Measurements from ENCODE around the gene FBN1. TPM values are rescaled to one million over a fixed set of nuclear protein-coding genes. Genes with fewer than 3 reads are reported as not detected.

Gene FBN1
- total and polyA plus RNA-seq, 7 donors = 1.2 to 173 (median 57.0) TPM

- Histone ChIP-seq H3K4me3 (no peak overlapping the region), H3K9me3 (no peaks in the 10 kb centered on the region), H3K27me3 (no peaks in the 10 kb centered on the region), H3K27ac (no peak overlapping the region), H3K36me3 (peaks cover 0 to 36% (median 1%) of the 10 kb centered on the region in 4 donors), H3K4me1 (no peaks in the 10 kb centered on the region)
- DNase-seq = no peak
- WGBS, 2 donors = 68 to 84% methylated on average over 15 of the region's 15 CpGs
- TF ChIP-seq POLR2A (IDR thresholded peaks at IDR 0.05) (no peak), POLR2AphosphoS5 (IDR thresholded peaks at IDR 0.05) (no peak), EP300 (IDR thresholded peaks at IDR 0.05) (no peak)
- TF ChIP-seq, protein P1, sequence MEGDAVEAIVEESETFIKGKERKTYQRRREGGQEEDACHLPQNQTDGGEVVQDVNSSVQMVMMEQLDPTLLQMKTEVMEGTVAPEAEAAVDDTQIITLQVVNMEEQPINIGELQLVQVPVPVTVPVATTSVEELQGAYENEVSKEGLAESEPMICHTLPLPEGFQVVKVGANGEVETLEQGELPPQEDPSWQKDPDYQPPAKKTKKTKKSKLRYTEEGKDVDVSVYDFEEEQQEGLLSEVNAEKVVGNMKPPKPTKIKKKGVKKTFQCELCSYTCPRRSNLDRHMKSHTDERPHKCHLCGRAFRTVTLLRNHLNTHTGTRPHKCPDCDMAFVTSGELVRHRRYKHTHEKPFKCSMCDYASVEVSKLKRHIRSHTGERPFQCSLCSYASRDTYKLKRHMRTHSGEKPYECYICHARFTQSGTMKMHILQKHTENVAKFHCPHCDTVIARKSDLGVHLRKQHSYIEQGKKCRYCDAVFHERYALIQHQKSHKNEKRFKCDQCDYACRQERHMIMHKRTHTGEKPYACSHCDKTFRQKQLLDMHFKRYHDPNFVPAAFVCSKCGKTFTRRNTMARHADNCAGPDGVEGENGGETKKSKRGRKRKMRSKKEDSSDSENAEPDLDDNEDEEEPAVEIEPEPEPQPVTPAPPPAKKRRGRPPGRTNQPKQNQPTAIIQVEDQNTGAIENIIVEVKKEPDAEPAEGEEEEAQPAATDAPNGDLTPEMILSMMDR (IDR thresholded peaks at IDR 0.05) = no peak
- intact Hi-C loops (cut with DNase I) = no loop called here
Measured at GRCh38 chr15:48520376-48521155, 124.9 kb downstream of the FBN1 start.

GRCh38 chr15:48516121-48516520, 129.4 kb downstream of the FBN1 start:
- intact Hi-C loops (cut with DNase I) = no loop called here
- no peaks in the 10 kb centered on the region for H3K27me3 ChIP-seq
- H3K36me3 ChIP-seq = peaks cover 0 to 48% (median 0%) of the 10 kb centered on the region in 4 donors
- no peak for TF ChIP-seq POLR2AphosphoS5 (IDR thresholded peaks at IDR 0.05)
- TF ChIP-seq, protein P1 (IDR thresholded peaks at IDR 0.05) = no peak
- no peak for TF ChIP-seq EP300 (IDR thresholded peaks at IDR 0.05)
- TF ChIP-seq POLR2A (IDR thresholded peaks at IDR 0.05) = no peak
- no peaks in the 10 kb centered on the region for H3K9me3 ChIP-seq
- H3K4me1 ChIP-seq = no peaks in the 10 kb centered on the region
- 91 to 94% methylated on average over 3 of the region's 3 CpGs for WGBS, 2 donors
- H3K27ac ChIP-seq = no peak overlapping the region
- DNase-seq = no peak
- no peak overlapping the region for H3K4me3 ChIP-seq

DNA sequence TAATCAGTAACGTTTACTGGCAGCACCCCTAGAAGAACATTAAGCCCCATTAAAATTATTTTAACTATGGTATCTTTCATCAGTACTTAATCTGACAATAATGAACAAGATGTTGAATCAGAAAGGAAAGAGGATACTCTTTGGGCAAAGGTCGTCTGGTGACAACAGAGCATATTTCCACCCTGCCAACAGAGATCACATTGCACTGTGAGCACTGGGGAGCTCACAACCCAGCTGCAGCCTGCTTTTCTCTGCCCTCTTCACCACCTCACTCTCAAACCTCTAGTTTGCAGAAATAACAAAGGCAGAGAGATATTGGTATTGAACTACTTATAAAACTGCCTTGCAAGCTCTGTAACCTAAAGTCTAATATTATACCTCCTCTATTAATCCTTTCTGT, 130.0 kb downstream of the FBN1 start:
- Histone ChIP-seq H3K4me3 (no peak overlapping the region), H3K27ac (no peak overlapping the region), H3K36me3 (peaks cover 0 to 46% (median 0%) of the 10 kb centered on the region in 4 donors), H3K4me1 (no peaks in the 10 kb centered on the region), H3K27me3 (no peaks in the 10 kb centered on the region), H3K9me3 (no peaks in the 10 kb centered on the region)
- intact Hi-C loops (cut with DNase I) = no loop called here
- DNase-seq = no peak
- no peak for TF ChIP-seq POLR2A (IDR thresholded peaks at IDR 0.05)
- TF ChIP-seq, protein P1 (IDR thresholded peaks at IDR 0.05) = no peak
- TF ChIP-seq EP300 (IDR thresholded peaks at IDR 0.05) = no peak
- TF ChIP-seq POLR2AphosphoS5 (IDR thresholded peaks at IDR 0.05) = no peak
- 68 to 80% methylated on average over 2 of the region's 2 CpGs for WGBS, 2 donors

DNA sequence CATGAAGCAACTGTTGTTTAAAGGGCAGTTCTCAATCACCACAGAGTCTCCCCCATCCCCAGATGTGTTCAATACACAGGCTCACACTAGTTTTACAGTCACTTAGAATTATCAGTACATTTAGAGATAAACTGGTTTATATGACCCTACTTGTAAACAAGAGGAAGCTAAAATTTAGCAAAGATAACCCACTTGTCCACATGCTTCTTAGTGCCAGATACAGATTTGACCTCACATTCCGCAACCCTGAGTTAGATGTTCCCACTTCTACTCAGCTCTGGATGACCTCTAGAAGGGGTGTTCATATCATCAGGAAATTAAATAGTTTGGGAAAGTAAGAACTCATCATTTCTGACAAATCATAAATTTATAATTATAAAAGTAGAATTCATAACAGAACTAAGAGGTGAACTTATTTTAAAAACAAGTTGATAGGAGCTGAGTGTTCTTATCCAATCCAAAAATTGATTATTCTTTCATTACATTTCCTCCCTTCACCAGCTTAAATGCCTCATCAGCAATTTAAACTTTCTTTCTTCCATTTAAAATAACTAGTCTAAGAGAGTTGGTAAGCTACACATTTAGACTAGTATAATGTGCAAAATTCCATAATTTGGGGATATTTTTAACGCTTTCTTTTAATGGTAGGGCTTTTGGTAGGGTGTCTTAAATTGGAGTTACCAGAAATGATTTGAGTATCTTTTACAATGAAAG, 131.2 kb downstream of the FBN1 start:
- intact Hi-C loops (cut with DNase I) = no loop called here
- Histone ChIP-seq H3K4me3 (no peak overlapping the region), H3K4me1 (no peaks in the 10 kb centered on the region), H3K27ac (no peak overlapping the region), H3K36me3 (peaks cover 0 to 33% (median 0%) of the 10 kb centered on the region in 4 donors), H3K9me3 (no peaks in the 10 kb centered on the region), H3K27me3 (no peaks in the 10 kb centered on the region)
- TF ChIP-seq EP300 (IDR thresholded peaks at IDR 0.05) = no peak
- TF ChIP-seq, protein P1 (IDR thresholded peaks at IDR 0.05) = no peak
- no peak for TF ChIP-seq POLR2A (IDR thresholded peaks at IDR 0.05)
- no peak for TF ChIP-seq POLR2AphosphoS5 (IDR thresholded peaks at IDR 0.05)
- WGBS, 2 donors = 93 to 94% methylated on average over 2 of the region's 2 CpGs
- no peak for DNase-seq

Data from sigmoid colon (tissue), 7 donors.